Measurements from ENCODE around the gene FETUB.

Gene FETUB

GRCh38 chr3:186639778-186640472 lies at the start of gene FETUB:
TSS of gene FETUB (plus strand) at chr3:186640399. CDS start at chr3:186640461, 62 bp downstream.
- no peak for DNase-seq (ENCODE audit: low read depth)

- DNase-seq (ENCODE audit: low read depth) = no peak
Measured at GRCh38 chr3:186590580-186591295, 49.5 kb upstream of the FETUB start.

GRCh38 chr3:186592682-186593081 lies 47.5 kb upstream of the FETUB start:
- DNase-seq (ENCODE audit: low read depth) = no peak

GRCh38 chr3:186593862-186594261 lies 46.3 kb upstream of the FETUB start:
- DNase-seq (ENCODE audit: low read depth) = no peak

- no peak for DNase-seq (ENCODE audit: low read depth)
Measured at GRCh38 chr3:186594591-186595113, 45.5 kb upstream of the FETUB start.

GRCh38 chr3:186596568-186597287 lies 43.5 kb upstream of the FETUB start:
- no peak for DNase-seq (ENCODE audit: low read depth)

GRCh38 chr3:186598108-186598784 lies 42.0 kb upstream of the FETUB start:
- DNase-seq (ENCODE audit: low read depth) = no peak

GRCh38 chr3:186598794-186599141 lies 41.4 kb upstream of the FETUB start:
- DNase-seq (ENCODE audit: low read depth) = no peak

GRCh38 chr3:186599142-186599784 lies 40.9 kb upstream of the FETUB start:
- no peak for DNase-seq (ENCODE audit: low read depth)

- DNase-seq (ENCODE audit: low read depth) = no peak
Measured at GRCh38 chr3:186599785-186600166, 40.4 kb upstream of the FETUB start.

GRCh38 chr3:186600896-186601295 lies 39.3 kb upstream of the FETUB start:
- no peak for DNase-seq (ENCODE audit: low read depth)

GRCh38 chr3:186603159-186603558 lies 37.0 kb upstream of the FETUB start:
- no peak for DNase-seq (ENCODE audit: low read depth)

GRCh38 chr3:186605078-186605477 lies 35.1 kb upstream of the FETUB start:
- DNase-seq (ENCODE audit: low read depth) = no peak

- no peak for DNase-seq (ENCODE audit: low read depth)
Measured at GRCh38 chr3:186605561-186606545, 34.3 kb upstream of the FETUB start.

- DNase-seq (ENCODE audit: low read depth) = no peak
Measured at GRCh38 chr3:186608624-186609215, 31.5 kb upstream of the FETUB start.

- no peak for DNase-seq (ENCODE audit: low read depth)
Measured at GRCh38 chr3:186609247-186609868, 30.8 kb upstream of the FETUB start.

- no peak for DNase-seq (ENCODE audit: low read depth)
Measured at GRCh38 chr3:186612065-186612464, 28.1 kb upstream of the FETUB start.

- no peak for DNase-seq (ENCODE audit: low read depth)
Measured at GRCh38 chr3:186612721-186613636, 27.2 kb upstream of the FETUB start, which contains the start of gene AHSG. TSS of gene AHSG (plus strand) at chr3:186613060. CDS start at chr3:186613142, 82 bp downstream.
